Parathyroid adenoma (tissue), 2 donors: ENCODE results near the gene THOP1.

Experiments
- H2AFZ ChIP-seq: fragments of 300-600 bp; sonication (generic); one replicate; pipeline ENCODE4 v1.7.0; 2017; ENCODE audit warnings: antibody characterized with exemption, mild to moderate bottlenecking
- H3K27ac ChIP-seq: fragments of 300-600 bp; sonication (generic); one replicate; pipeline ENCODE4 v1.7.0; 2017
- H3K27me3 ChIP-seq: fragments of 300-600 bp; sonication (generic); one replicate; pipeline ENCODE4 v1.7.0; 2017; ENCODE audit warnings: low read length; ENCODE audit not compliant: control insufficient read depth, insufficient read depth
- H3K36me3 ChIP-seq: fragments of 300-600 bp; sonication (generic); one replicate; pipeline ENCODE4 v1.7.0; 2017; ENCODE audit warnings: low read length; ENCODE audit not compliant: control insufficient read depth, insufficient read depth
- H3K4me1 ChIP-seq: fragments of 300-600 bp; sonication (generic); one replicate; pipeline ENCODE4 v1.7.0; 2017; ENCODE audit warnings: control low read depth
- H3K4me2 ChIP-seq: fragments of 300-600 bp; sonication (generic); one replicate; pipeline ENCODE4 v1.7.0; 2017; ENCODE audit warnings: low read length
- H3K4me3 ChIP-seq: fragments of 300-600 bp; sonication (generic); one replicate; pipeline ENCODE4 v1.7.0; 2017; ENCODE audit warnings: low read depth, low read length
- H3K79me2 ChIP-seq: fragments of 300-600 bp; sonication (generic); one replicate; pipeline ENCODE4 v1.7.0; 2017; ENCODE audit warnings: control low read depth
- H3K9ac ChIP-seq: fragments of 300-600 bp; sonication (generic); one replicate; pipeline ENCODE4 v1.7.0; 2017; ENCODE audit warnings: mild to moderate bottlenecking
- H3K9me3 ChIP-seq: fragments of 300-600 bp; sonication (generic); one replicate; pipeline ENCODE4 v1.7.0; 2017; ENCODE audit warnings: low read length; ENCODE audit not compliant: control insufficient read depth
- CTCF ChIP-seq: fragments of 300-600 bp; sonication (generic); IDR thresholded peaks from one replicate; pipeline ENCODE4 v1.7.0; 2017; ENCODE audit warnings: antibody characterized with exemption, mild to moderate bottlenecking
- donor health status: primary hyperparathyroidism.

The THOP1 gene

DNA sequence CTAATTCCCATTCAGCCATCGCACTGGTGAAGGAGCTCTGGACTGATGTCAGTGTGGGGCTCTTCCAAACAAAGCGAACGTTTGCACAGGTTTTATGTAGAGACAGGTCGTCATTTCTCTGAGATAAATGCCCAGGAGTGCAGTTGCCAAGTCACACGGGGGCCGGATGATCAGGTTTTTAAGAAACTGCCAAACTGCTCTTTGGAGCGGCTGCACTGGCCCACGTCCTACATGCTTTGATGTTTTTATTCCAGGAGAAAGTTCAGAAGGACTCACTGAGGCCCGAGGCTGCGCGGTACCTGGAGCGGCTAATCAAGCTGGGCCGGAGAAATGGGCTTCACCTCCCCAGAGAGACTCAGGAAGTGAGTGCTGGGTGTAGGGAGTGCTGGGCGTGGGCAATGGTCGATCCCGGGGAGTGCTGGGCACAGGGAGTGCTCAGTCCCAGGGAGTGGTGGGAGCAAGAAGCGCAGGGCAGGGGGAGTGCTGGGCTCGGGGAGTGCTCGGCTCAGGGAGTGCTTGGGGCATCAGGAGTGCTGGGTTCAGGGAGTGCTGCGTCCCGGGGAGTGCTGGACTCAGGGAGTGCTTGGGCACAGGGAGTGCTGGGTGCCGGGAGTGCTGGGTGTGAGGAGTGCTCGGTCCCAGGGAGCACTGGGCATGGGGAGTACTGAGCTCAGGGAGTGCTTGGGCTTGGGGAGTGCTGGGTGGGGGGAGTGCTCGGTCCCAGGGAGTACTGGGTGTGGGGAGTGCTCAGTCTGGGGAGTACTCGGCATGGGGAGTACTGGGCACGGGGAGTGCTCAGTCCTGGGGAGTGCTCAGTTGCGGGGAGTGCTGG lies 10.7 kb downstream of the THOP1 start:
- no peaks in the 10 kb centered on the region for H3K27me3 ChIP-seq
- TF ChIP-seq CTCF: no peak
- no peak overlapping the region for H3K9ac ChIP-seq
- H3K9me3 ChIP-seq: no peaks in the 10 kb centered on the region
- H3K4me3 ChIP-seq: no peak overlapping the region
- peaks cover 10% of the 10 kb centered on the region for H3K79me2 ChIP-seq
- H3K4me2 ChIP-seq: no peak overlapping the region
- H2AFZ ChIP-seq: no peak overlapping the region
- H3K4me1 ChIP-seq: no peaks in the 10 kb centered on the region
- no peaks in the 10 kb centered on the region for H3K36me3 ChIP-seq
- no peak overlapping the region for H3K27ac ChIP-seq

GRCh38 chr19:2796659-2797266 lies 11.5 kb downstream of the THOP1 start:
- Histone ChIP-seq H3K4me3 (no peak overlapping the region), H3K4me1 (no peaks in the 10 kb centered on the region), H3K4me2 (no peak overlapping the region), H2AFZ (no peak overlapping the region), H3K27me3 (no peaks in the 10 kb centered on the region), H3K9ac (no peak overlapping the region), H3K79me2 (peaks cover 8% of the 10 kb centered on the region), H3K36me3 (no peaks in the 10 kb centered on the region), H3K27ac (no peak overlapping the region), H3K9me3 (no peaks in the 10 kb centered on the region)
- TF ChIP-seq CTCF: no peak

GRCh38 chr19:2797280-2797679 lies 12.0 kb downstream of the THOP1 start:
- no peak for TF ChIP-seq CTCF
- no peak overlapping the region for H3K4me3 ChIP-seq
- H3K4me2 ChIP-seq: no peak overlapping the region
- H3K27ac ChIP-seq: no peak overlapping the region
- peaks cover 8% of the 10 kb centered on the region for H3K79me2 ChIP-seq
- no peak overlapping the region for H2AFZ ChIP-seq
- H3K27me3 ChIP-seq: no peaks in the 10 kb centered on the region
- no peaks in the 10 kb centered on the region for H3K4me1 ChIP-seq
- no peaks in the 10 kb centered on the region for H3K36me3 ChIP-seq
- no peak overlapping the region for H3K9ac ChIP-seq
- H3K9me3 ChIP-seq: no peaks in the 10 kb centered on the region

- no peaks in the 10 kb centered on the region for H3K9me3 ChIP-seq
- no peaks in the 10 kb centered on the region for H3K27me3 ChIP-seq
- TF ChIP-seq CTCF: no peak
- H3K9ac ChIP-seq: no peak overlapping the region
- H3K4me2 ChIP-seq: no peak overlapping the region
- peaks cover 8% of the 10 kb centered on the region for H3K79me2 ChIP-seq
- H3K36me3 ChIP-seq: no peaks in the 10 kb centered on the region
- H2AFZ ChIP-seq: no peak overlapping the region
- H3K4me3 ChIP-seq: no peak overlapping the region
- no peak overlapping the region for H3K27ac ChIP-seq
- H3K4me1 ChIP-seq: no peaks in the 10 kb centered on the region
Observed at GRCh38 chr19:2798158-2798685, 12.9 kb downstream of the THOP1 start.
